SK-N-SH (cell line): ENCODE measurements around the gene ATP2B1. TPM values are rescaled to one million over a fixed set of nuclear protein-coding genes. Genes with fewer than 3 reads are reported as not detected.

Source experiments
- CTCF ChIA-PET: fragments of 300-600, 350-600 bp; formaldehyde crosslinking; extraction: SDS; loops from one replicate; lab custom pipeline; 2021; lab: Yijun Ruan, JAX
- POLR2A ChIA-PET: fragments of 350-600 bp; sonication (Branson Sonifier 250); formaldehyde crosslinking; extraction: SDS; loops from one replicate; lab custom pipeline; 2020; ENCODE audit warnings: antibody characterized with exemption, inconsistent platforms; lab: Yijun Ruan, JAX
- DNase-seq: peaks from one replicate; pipeline ENCODE4 v3.0.0; 2012
- H2AFZ ChIP-seq: fragments of 200-600 bp; sonication (generic); 2 replicates; pipeline ENCODE4 v1.8.1; 2016; ENCODE audit warnings: antibody characterized with exemption, mild to moderate bottlenecking, low read depth
- H3F3A ChIP-seq: fragments of 200-600 bp; sonication (generic); replicated peaks from 2 replicates; pipeline ENCODE3; 2016; ENCODE audit warnings: antibody characterized with exemption, mild to moderate bottlenecking; ENCODE audit not compliant: insufficient read depth
- H3K27ac ChIP-seq, 2 experiments: fragments of 200-500 bp in 1 of 2; fragments of 200-600 bp in 1 of 2; sonication (Bioruptor generic) in 1 of 2; sonication (generic), shearing (Covaris generic) in 1 of 2; 2 replicates each; pipeline versions ENCODE4 v1.5.1 to v1.6.1; 2014 to 2016; ENCODE audit warnings: low read depth in 2 of 2, inconsistent platforms in 1 of 2, low read length in 1 of 2, mild to moderate bottlenecking in 1 of 2, mixed read lengths in 1 of 2
- H3K27me3 ChIP-seq: fragments of 200-600 bp; sonication (generic), shearing (Covaris generic); 2 replicates; pipeline ENCODE4 v1.6.1; 2016; ENCODE audit warnings: mixed run types; ENCODE audit not compliant: insufficient read depth
- H3K36me3 ChIP-seq, 2 experiments: fragments of 200-500 bp in 1 of 2; fragments of 200-600 bp in 1 of 2; sonication (Bioruptor generic) in 1 of 2; sonication (generic) in 1 of 2; replicated peaks in 1 of 2; 2 replicates each; pipeline versions ENCODE3 to v1.5.1; 2014 to 2016; ENCODE audit warnings: low read length in 1 of 2, mild to moderate bottlenecking in 1 of 2; ENCODE audit not compliant: insufficient read depth in 2 of 2, control insufficient read depth in 1 of 2
- H3K4me1 ChIP-seq, 2 experiments: fragments of 200-500 bp in 1 of 2; fragments of 200-600 bp in 1 of 2; sonication (Bioruptor generic) in 1 of 2; sonication (generic), shearing (Covaris generic) in 1 of 2; 2 replicates each; pipeline versions ENCODE4 v1.5.1 to v1.6.1; 2014 to 2016; ENCODE audit warnings: low read depth in 1 of 2, low read length in 1 of 2, mixed run types in 1 of 2; ENCODE audit not compliant: insufficient read depth in 2 of 2, control insufficient read depth in 1 of 2
- H3K4me2 ChIP-seq: fragments of 200-600 bp; sonication (generic), shearing (Covaris generic); 2 replicates; pipeline ENCODE4 v1.6.1; 2017; ENCODE audit warnings: mixed run types
- H3K4me3 ChIP-seq, 2 experiments: fragments of 200-500 bp in 1 of 2; fragments of 200-600 bp in 1 of 2; sonication (Bioruptor generic) in 1 of 2; sonication (generic), shearing (Covaris generic) in 1 of 2; 2 replicates each; pipeline versions ENCODE4 v1.5.1 to v1.8.1; 2014 to 2016; ENCODE audit warnings: low read depth in 2 of 2, inconsistent platforms in 1 of 2, low read length in 1 of 2, mild to moderate bottlenecking in 1 of 2, mixed read lengths in 1 of 2, moderate library complexity in 1 of 2
- H3K79me2 ChIP-seq: fragments of 200-600 bp; sonication (generic); 2 replicates; pipeline ENCODE4 v1.8.1; 2017; ENCODE audit warnings: mild to moderate bottlenecking; ENCODE audit not compliant: insufficient read depth
- H3K9ac ChIP-seq: fragments of 200-600 bp; sonication (generic); 2 replicates; pipeline ENCODE4 v1.6.1; 2017; ENCODE audit warnings: mixed run types
- H3K9me2 ChIP-seq: fragments of 200-600 bp; sonication (generic); 2 replicates; pipeline ENCODE4 v1.6.1; 2017; ENCODE audit warnings: mixed run types
- H3K9me3 ChIP-seq: fragments of 200-600 bp; sonication (generic); 2 replicates; pipeline ENCODE4 v1.6.1; 2017; ENCODE audit warnings: mixed run types, mild to moderate bottlenecking, moderate library complexity
- H4K20me1 ChIP-seq: fragments of 200-600 bp; sonication (generic); 2 replicates; pipeline ENCODE4 v1.6.1; 2017; ENCODE audit warnings: mild to moderate bottlenecking, mixed run types; ENCODE audit not compliant: insufficient read depth
- CTCF ChIP-seq: fragments of 200-600 bp; sonication (generic); IDR thresholded peaks from 2 replicates; pipeline ENCODE4 v1.6.1; 2017; ENCODE audit warnings: antibody characterized with exemption, mild to moderate bottlenecking, moderate library complexity
- FOSL2 ChIP-seq: IDR thresholded peaks from 2 replicates; pipeline ENCODE4 v1.4.0; 2012; ENCODE audit warnings: low read depth, mild to moderate bottlenecking, moderate library complexity, borderline replicate concordance
- GATA2 ChIP-seq: sonication (generic); formaldehyde crosslinking; IDR thresholded peaks from 2 replicates; pipeline ENCODE4 v1.5.0; 2020; ENCODE audit warnings: mild to moderate bottlenecking, missing genetic modification reagents
- JUND ChIP-seq: IDR thresholded peaks from 2 replicates; pipeline ENCODE4 v1.4.0; 2012
- PBX3 ChIP-seq: IDR thresholded peaks from 2 replicates; pipeline ENCODE4; 2012
- RXRA ChIP-seq: IDR thresholded peaks from 2 replicates; pipeline ENCODE4 v1.4.0; 2012; ENCODE audit warnings: low read depth, mild to moderate bottlenecking, borderline replicate concordance
- TAF1 ChIP-seq: IDR thresholded peaks from 2 replicates; pipeline ENCODE4 v1.6.1; 2012; ENCODE audit warnings: low read depth, mild to moderate bottlenecking, low read length, moderate library complexity, borderline replicate concordance
- TEAD4 ChIP-seq: IDR thresholded peaks from 2 replicates; pipeline ENCODE4 v1.4.0; 2012; ENCODE audit warnings: mild to moderate bottlenecking, borderline replicate concordance; ENCODE audit not compliant: insufficient read depth
- WGBS: methylation state at CpG from one replicate; pipeline ENCODE4 v1.1.6; 2017; ENCODE audit warnings: low lambda C conversion rate; 5-methylcytosine and 5-hydroxymethylcytosine counted together
- polyA plus RNA-seq, 3 experiments: library from polyadenylated mRNA; depleted of rRNA; stranded (reverse); fragments of >200 nt; gene quantifications; 2 replicates each; pipeline ENCODE4 v1.2.3, GENCODE V29; 2012

ATP2B1 gene
- polyA plus RNA-seq, 1 of the 3 experiments (the other 2 are of a cell fraction), result 4.3 TPM

GRCh38 chr12:89593873-89594272 lies 114.8 kb downstream of the ATP2B1 start (continued):
- TF ChIP-seq CTCF (no peak), TEAD4 (no peak), JUND (no peak), TAF1 (no peak)
- TF ChIP-seq, all 33 proteins: peak for 0

- WGBS, result 96% methylated on average over 4 of the region's 4 CpGs
- Histone ChIP-seq H3K36me3 (peaks cover 15 to 35% of the 10 kb centered on the region in 2 experiments), H3K4me1 (no peaks in the 10 kb centered on the region), H3F3A (no peaks in the 10 kb centered on the region), H3K27ac (no peak overlapping the region), H3K4me2 (no peak overlapping the region), H3K4me3 (no peak overlapping the region), H3K79me2 (no peaks in the 10 kb centered on the region), H3K9ac (no peak overlapping the region), H3K9me3 (no peaks in the 10 kb centered on the region), H3K27me3 (no peaks in the 10 kb centered on the region), H2AFZ (no peak overlapping the region), H3K9me2 (no peaks in the 10 kb centered on the region), H4K20me1 (no peaks in the 10 kb centered on the region)
- TF ChIP-seq JUND (no peak), TAF1 (no peak), GATA2 (CRISPR knock-in tag) (no peak)
- ChIA-PET POLR2A (no interaction called here), CTCF (interaction anchor here (1.0 to 1.4 kb wide), 2 partner anchors 10 to 64 kb away, joined by 3 to 5 read pairs; no protein-coding TSS in a partner anchor)
- DNase-seq, result no peak
These were observed 115.4 kb downstream of the ATP2B1 start for GRCh38 chr12:89593233-89593632.

- Histone ChIP-seq H3K4me3 (no peak overlapping the region), H2AFZ (no peak overlapping the region), H3K4me2 (no peak overlapping the region), H3K27ac (no peak overlapping the region), H3K9ac (no peak overlapping the region), H4K20me1 (no peaks in the 10 kb centered on the region), H3F3A (no peaks in the 10 kb centered on the region), H3K9me3 (no peaks in the 10 kb centered on the region), H3K79me2 (no peaks in the 10 kb centered on the region), H3K36me3 (peaks cover 24 to 36% of the 10 kb centered on the region in 2 experiments), H3K9me2 (no peaks in the 10 kb centered on the region), H3K27me3 (no peaks in the 10 kb centered on the region), H3K4me1 (no peaks in the 10 kb centered on the region)
- POLR2A ChIA-PET, result no interaction called here
- TF ChIP-seq PBX3 (no peak), FOSL2 (no peak), RXRA (no peak)
- CTCF ChIA-PET, result interaction anchor here (1.7 kb wide), 1 partner anchor 9 kb away, joined by 4 read pairs; no protein-coding TSS in a partner anchor
- no peak for DNase-seq
These were observed 118.9 kb downstream of the ATP2B1 start for GRCh38 chr12:89589753-89590152.
